Keratinocyte (primary cell): ENCODE data around the gene PTK7.

ENCODE experiments used
- CTCF ChIP-seq, 3 experiments: IDR thresholded peaks in 1 of 3; conservative IDR thresholded peaks in 1 of 3; optimal IDR thresholded peaks in 1 of 3; 2 replicates in 2 of 3; 3 replicates in 1 of 3; pipeline versions ENCODE3 to v1.5.1; 2011; ENCODE audit warnings: low read length in 3 of 3, mild to moderate bottlenecking in 3 of 3, moderate library complexity in 2 of 3, control low read depth in 1 of 3, inconsistent platforms in 1 of 3; ENCODE audit not compliant: insufficient read depth in 2 of 3; ENCODE audit errors: extremely low read depth in 1 of 3
- EZH2 ChIP-seq: IDR thresholded peaks from one replicate; pipeline ENCODE4 v1.6.1; 2012; ENCODE audit warnings: inconsistent platforms, mild to moderate bottlenecking, low read length, moderate library complexity

DNA sequence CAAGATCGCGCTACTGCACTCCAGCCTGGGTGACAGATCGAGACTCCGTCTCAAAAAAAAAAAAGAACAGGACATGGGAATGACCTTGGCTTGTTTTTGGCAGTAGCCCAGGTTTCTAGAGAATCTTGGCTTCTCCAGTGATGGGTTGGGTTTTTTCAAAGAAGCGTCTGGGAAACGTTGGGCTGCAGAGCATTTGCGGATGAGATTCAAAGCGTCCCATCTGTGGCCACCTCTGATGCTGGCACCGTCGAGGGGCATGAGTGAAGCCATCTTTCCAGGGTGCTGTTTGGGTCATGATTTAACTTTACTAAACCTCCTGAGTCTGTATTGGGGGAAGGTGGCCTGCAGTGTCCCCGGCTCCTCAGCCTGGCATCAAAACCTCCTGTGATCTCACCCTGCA is 51.8 kb downstream of the PTK7 start:
- TF ChIP-seq CTCF (optimal IDR thresholded peaks at IDR 0.05 in 1 of 3, IDR thresholded peaks at IDR 0.05 in 1 of 3, conservative IDR thresholded peaks at IDR 0.05 in 1 of 3; ENCODE audit: extremely low read depth in 1 of 3, insufficient read depth in 2 of 3, low read length in 3 of 3) (no peak), EZH2 (no peak)
